B cell (primary cell): Measurements from ENCODE around the gene ATP10A.

ENCODE experiments used
- CTCF ChIP-seq: fragments of 200-600 bp; IDR thresholded peaks from one replicate; pipeline ENCODE4 v1.8.0; 2022; ENCODE audit warnings: antibody characterized with exemption, mild to moderate bottlenecking
- EZH2 ChIP-seq: IDR thresholded peaks from 2 replicates; pipeline ENCODE4 v1.6.1; 2012; ENCODE audit warnings: borderline replicate concordance, low read depth, mild to moderate bottlenecking, moderate library complexity, low read length; ENCODE audit not compliant: insufficient read depth, poor library complexity, severe bottlenecking

- TF ChIP-seq CTCF (no peak), EZH2 (no peak)
Measured at GRCh38 chr15:25870938-25871337, 7.8 kb upstream of the ATP10A start.
